HepG2 (cell line): ENCODE measurements around the gene PRDM7. TPM values are rescaled to one million over a fixed set of nuclear protein-coding genes. Genes with fewer than 3 reads are reported as not detected.

Experiments
- DMAP1 ChIP-seq: IDR thresholded peaks from 2 replicates; pipeline ENCODE4 v1.6.1; 2016
- HNF1B ChIP-seq: sonication (generic); formaldehyde crosslinking; IDR thresholded peaks from 2 replicates; pipeline ENCODE4 v1.5.1; 2020; ENCODE audit warnings: mild to moderate bottlenecking, moderate library complexity, missing genetic modification reagents
- JUND ChIP-seq: sonication (generic); formaldehyde crosslinking; IDR thresholded peaks from 2 replicates; pipeline ENCODE4 v1.8.0; 2022; ENCODE audit warnings: mild to moderate bottlenecking, missing genetic modification reagents
- KAT7 ChIP-seq: IDR thresholded peaks from 2 replicates; pipeline ENCODE4 v1.6.1; 2018; ENCODE audit warnings: borderline replicate concordance, missing compliant biosample characterization
- MTA1 ChIP-seq: sonication (generic); formaldehyde crosslinking; IDR thresholded peaks from 2 replicates; pipeline ENCODE4 v1.4.0; 2020; ENCODE audit warnings: missing genetic modification reagents, mild to moderate bottlenecking, borderline replicate concordance
- SIN3A ChIP-seq: IDR thresholded peaks from 2 replicates; pipeline ENCODE4 v1.6.1; 2011; ENCODE audit warnings: low read depth, mild to moderate bottlenecking, control low read depth, low read length, borderline replicate concordance
- TAF1 ChIP-seq: sonication (generic); formaldehyde crosslinking; IDR thresholded peaks from 2 replicates; pipeline ENCODE4 v1.4.0; 2020; ENCODE audit warnings: missing genetic modification reagents
- TAF15 ChIP-seq: fragments of 200-400 bp; formaldehyde crosslinking; IDR thresholded peaks from one replicate; pipeline ENCODE4 v1.6.1; 2018; ENCODE audit warnings: mild to moderate bottlenecking, low read depth, low read length; ENCODE audit not compliant: poor library complexity, severe bottlenecking
- THYN1 ChIP-seq: sonication (generic); formaldehyde crosslinking; IDR thresholded peaks from 2 replicates; pipeline ENCODE4 v1.8.1; 2023; ENCODE audit warnings: low read depth, mild to moderate bottlenecking, moderate library complexity, missing genetic modification reagents, borderline replicate concordance
- ZBTB42 ChIP-seq: sonication (generic); formaldehyde crosslinking; IDR thresholded peaks from 2 replicates; pipeline ENCODE4 v1.5.0; 2020; ENCODE audit warnings: mild to moderate bottlenecking, missing genetic modification reagents
- ZNF44 ChIP-seq: sonication (generic); formaldehyde crosslinking; IDR thresholded peaks from 2 replicates; pipeline ENCODE4 v1.5.1; 2020; ENCODE audit warnings: mild to moderate bottlenecking, missing genetic modification reagents
- ZNF614 ChIP-seq: IDR thresholded peaks from 2 replicates; pipeline ENCODE4 v1.6.1; 2018; ENCODE audit warnings: missing biosample characterization, missing genetic modification reagents, inconsistent platforms, borderline replicate concordance
- polyA plus RNA-seq, 8 experiments: library from polyadenylated mRNA; depleted of rRNA in 3 of 8; stranded (reverse) in 7 of 8; unstranded in 1 of 8; fragments of >200 nt; fragmentation: Illumina TruSeq in 4 of 8; extraction: Trizol in 4 of 8; gene quantifications; 2 replicates each; pipeline versions ENCODE4 v1.2.1 to v1.2.3, GENCODE V29; 2011 to 2016; ENCODE audit warnings: low read depth in 4 of 8, missing spikeins in 1 of 8, mixed read lengths in 1 of 8; ENCODE audit not compliant: insufficient read depth in 1 of 8
- total RNA-seq, 5 experiments: library from RNA; depleted of rRNA; stranded (reverse); fragments of >200 nt; fragmentation: Illumina TruSeq; extraction: Trizol; gene quantifications; 2 replicates each; pipeline ENCODE4 v1.2.3, GENCODE V29; 2016; ENCODE audit warnings: low read depth in 1 of 5
- TF ChIP-seq, protein P1 (sequence below): sonication (generic); formaldehyde crosslinking; IDR thresholded peaks from 2 replicates; pipeline ENCODE4 v1.9.0; 2021; ENCODE audit warnings: mild to moderate bottlenecking, missing genetic modification reagents
- TF ChIP-seq, protein P2 (sequence below): sonication (generic); formaldehyde crosslinking; conservative IDR thresholded peaks from 2 replicates; pipeline ENCODE4 v1.4.0; 2020; ENCODE audit warnings: missing genetic modification reagents
- TF ChIP-seq, protein P3 (sequence below), 2 experiments: fragments of 450-650 bp in 1 of 2; sonication (generic) in 1 of 2; formaldehyde crosslinking; IDR thresholded peaks; 2 replicates each; pipeline versions ENCODE4 v1.5.0 to v1.8.0; 2020 to 2022; ENCODE audit warnings: mild to moderate bottlenecking in 1 of 2, missing genetic modification reagents in 1 of 2

The PRDM7 gene
- total and polyA plus RNA-seq, 2 of the 13 experiments (the other 11 are each of a cell fraction or from before 2014, with no cell fraction given), result not detected

DNA sequence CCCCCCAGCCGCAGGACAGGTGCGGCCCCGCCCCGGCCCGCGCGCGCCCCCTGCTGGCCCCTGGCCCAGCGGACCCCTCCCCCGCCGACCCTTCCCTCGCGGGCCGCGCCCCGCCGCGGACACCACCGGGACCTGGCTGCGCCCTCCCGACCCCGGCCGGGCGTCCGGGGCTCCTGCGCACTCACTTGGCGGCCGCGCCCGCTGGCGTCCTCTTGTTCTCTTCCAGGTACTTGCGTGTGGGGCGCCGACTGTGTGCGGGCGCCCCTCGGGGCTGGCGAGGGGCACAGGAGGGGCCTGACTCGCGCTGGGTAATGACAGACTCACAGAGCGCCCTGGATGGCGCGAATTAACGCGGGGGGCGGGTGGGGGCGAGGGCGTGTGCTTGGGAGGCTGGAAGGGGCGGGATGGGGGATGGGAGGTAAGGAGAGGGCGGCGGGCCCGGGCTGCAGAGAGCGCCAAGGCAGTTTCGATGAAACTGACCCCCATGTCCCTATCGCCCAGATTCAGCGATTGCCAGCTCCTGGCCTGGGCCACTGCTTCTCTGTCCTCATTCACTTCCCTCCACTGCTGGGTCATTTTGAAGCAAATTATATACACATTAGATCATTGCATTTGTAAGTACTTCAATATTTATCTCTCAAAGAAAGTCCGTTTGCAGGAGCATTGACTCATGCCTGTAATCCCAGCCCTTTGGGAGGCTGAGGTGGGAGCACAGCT is 57.4 kb downstream of the PRDM7 start (continued):
- TF ChIP-seq, protein P1, sequence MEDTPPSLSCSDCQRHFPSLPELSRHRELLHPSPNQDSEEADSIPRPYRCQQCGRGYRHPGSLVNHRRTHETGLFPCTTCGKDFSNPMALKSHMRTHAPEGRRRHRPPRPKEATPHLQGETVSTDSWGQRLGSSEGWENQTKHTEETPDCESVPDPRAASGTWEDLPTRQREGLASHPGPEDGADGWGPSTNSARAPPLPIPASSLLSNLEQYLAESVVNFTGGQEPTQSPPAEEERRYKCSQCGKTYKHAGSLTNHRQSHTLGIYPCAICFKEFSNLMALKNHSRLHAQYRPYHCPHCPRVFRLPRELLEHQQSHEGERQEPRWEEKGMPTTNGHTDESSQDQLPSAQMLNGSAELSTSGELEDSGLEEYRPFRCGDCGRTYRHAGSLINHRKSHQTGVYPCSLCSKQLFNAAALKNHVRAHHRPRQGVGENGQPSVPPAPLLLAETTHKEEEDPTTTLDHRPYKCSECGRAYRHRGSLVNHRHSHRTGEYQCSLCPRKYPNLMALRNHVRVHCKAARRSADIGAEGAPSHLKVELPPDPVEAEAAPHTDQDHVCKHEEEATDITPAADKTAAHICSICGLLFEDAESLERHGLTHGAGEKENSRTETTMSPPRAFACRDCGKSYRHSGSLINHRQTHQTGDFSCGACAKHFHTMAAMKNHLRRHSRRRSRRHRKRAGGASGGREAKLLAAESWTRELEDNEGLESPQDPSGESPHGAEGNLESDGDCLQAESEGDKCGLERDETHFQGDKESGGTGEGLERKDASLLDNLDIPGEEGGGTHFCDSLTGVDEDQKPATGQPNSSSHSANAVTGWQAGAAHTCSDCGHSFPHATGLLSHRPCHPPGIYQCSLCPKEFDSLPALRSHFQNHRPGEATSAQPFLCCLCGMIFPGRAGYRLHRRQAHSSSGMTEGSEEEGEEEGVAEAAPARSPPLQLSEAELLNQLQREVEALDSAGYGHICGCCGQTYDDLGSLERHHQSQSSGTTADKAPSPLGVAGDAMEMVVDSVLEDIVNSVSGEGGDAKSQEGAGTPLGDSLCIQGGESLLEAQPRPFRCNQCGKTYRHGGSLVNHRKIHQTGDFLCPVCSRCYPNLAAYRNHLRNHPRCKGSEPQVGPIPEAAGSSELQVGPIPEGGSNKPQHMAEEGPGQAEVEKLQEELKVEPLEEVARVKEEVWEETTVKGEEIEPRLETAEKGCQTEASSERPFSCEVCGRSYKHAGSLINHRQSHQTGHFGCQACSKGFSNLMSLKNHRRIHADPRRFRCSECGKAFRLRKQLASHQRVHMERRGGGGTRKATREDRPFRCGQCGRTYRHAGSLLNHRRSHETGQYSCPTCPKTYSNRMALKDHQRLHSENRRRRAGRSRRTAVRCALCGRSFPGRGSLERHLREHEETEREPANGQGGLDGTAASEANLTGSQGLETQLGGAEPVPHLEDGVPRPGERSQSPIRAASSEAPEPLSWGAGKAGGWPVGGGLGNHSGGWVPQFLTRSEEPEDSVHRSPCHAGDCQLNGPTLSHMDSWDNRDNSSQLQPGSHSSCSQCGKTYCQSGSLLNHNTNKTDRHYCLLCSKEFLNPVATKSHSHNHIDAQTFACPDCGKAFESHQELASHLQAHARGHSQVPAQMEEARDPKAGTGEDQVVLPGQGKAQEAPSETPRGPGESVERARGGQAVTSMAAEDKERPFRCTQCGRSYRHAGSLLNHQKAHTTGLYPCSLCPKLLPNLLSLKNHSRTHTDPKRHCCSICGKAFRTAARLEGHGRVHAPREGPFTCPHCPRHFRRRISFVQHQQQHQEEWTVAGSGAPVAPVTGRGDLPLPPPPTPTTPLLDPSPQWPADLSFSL (CRISPR knock-in tag), result no peak
- TF ChIP-seq ZNF614 (CRISPR knock-in tag) (0 out of 2 replicates have a peak, but pooled peaks have one; percentile 19), THYN1 (no peak), DMAP1 (CRISPR knock-in tag) (peak; percentile 30; the same call in 1 of the 2 replicates), TAF1 (peak; percentile 49), SIN3A (peak; percentile 40; the same call in 1 of the 2 replicates), TAF15 (no peak), KAT7 (CRISPR knock-in tag) (no peak), JUND (CRISPR knock-in tag) (no peak), HNF1B (CRISPR knock-in tag) (no peak), ZNF44 (CRISPR knock-in tag) (no peak), MTA1 (no peak), ZBTB42 (CRISPR knock-in tag) (no peak)
- TF ChIP-seq, protein P2, sequence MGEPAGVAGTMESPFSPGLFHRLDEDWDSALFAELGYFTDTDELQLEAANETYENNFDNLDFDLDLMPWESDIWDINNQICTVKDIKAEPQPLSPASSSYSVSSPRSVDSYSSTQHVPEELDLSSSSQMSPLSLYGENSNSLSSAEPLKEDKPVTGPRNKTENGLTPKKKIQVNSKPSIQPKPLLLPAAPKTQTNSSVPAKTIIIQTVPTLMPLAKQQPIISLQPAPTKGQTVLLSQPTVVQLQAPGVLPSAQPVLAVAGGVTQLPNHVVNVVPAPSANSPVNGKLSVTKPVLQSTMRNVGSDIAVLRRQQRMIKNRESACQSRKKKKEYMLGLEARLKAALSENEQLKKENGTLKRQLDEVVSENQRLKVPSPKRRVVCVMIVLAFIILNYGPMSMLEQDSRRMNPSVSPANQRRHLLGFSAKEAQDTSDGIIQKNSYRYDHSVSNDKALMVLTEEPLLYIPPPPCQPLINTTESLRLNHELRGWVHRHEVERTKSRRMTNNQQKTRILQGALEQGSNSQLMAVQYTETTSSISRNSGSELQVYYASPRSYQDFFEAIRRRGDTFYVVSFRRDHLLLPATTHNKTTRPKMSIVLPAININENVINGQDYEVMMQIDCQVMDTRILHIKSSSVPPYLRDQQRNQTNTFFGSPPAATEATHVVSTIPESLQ (CRISPR knock-in tag), result no peak
- TF ChIP-seq, protein P3, sequence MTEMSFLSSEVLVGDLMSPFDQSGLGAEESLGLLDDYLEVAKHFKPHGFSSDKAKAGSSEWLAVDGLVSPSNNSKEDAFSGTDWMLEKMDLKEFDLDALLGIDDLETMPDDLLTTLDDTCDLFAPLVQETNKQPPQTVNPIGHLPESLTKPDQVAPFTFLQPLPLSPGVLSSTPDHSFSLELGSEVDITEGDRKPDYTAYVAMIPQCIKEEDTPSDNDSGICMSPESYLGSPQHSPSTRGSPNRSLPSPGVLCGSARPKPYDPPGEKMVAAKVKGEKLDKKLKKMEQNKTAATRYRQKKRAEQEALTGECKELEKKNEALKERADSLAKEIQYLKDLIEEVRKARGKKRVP (CRISPR knock-in tag; IDR thresholded peaks at IDR 0.05), result no peak
